Left ventricle myocardium inferior (tissue), 1 donor: ENCODE results near the gene SLC26A1. TPM values are rescaled to one million over a fixed set of nuclear protein-coding genes. Genes with fewer than 3 reads are reported as not detected.

Source experiments
- DNase-seq: peaks from one replicate; pipeline ENCODE4 v3.0.0-alpha.2; 2020
- H3K27ac ChIP-seq: fragments of 200-600 bp; replicated peaks from 2 replicates; pipeline ENCODE4 v1.8.0; 2021
- H3K27me3 ChIP-seq: fragments of 200-600 bp; 2 replicates; pipeline ENCODE4 v1.8.0; 2021; ENCODE audit warnings: low read depth
- H3K36me3 ChIP-seq: fragments of 200-600 bp; 2 replicates; pipeline ENCODE4 v1.8.0; 2021
- H3K4me1 ChIP-seq: fragments of 200-600 bp; 2 replicates; pipeline ENCODE4 v1.8.0; 2021
- H3K4me3 ChIP-seq: fragments of 200-600 bp; 2 replicates; pipeline ENCODE4 v1.8.0; 2021; ENCODE audit warnings: mild to moderate bottlenecking, moderate library complexity
- H3K9me3 ChIP-seq: fragments of 200-600 bp; replicated peaks from 2 replicates; pipeline ENCODE4 v1.8.0; 2021
- CTCF ChIP-seq: fragments of 200-600 bp; IDR thresholded peaks from 2 replicates; pipeline ENCODE4 v1.8.0; 2021; ENCODE audit warnings: antibody characterized with exemption, mild to moderate bottlenecking, borderline replicate concordance
- intact Hi-C: fragments of 100-400 bp; cut with micrococcal nuclease; formaldehyde crosslinking; loops from one replicate; pipeline ENCODE4 v1.11.0; 2022
- total RNA-seq: library from RNA; stranded (reverse); fragmentation: NEBNext Ultra II Directional; extraction: Animal tissue kit (Norgen Biotek cat#: 25700); gene quantifications from one replicate; pipeline ENCODE4 v1.2.1, GENCODE V29; 2021
- donor health status: DM: no; HTN: yes; CAD: no; lungs with severe emphysema.

SLC26A1 gene
- total RNA-seq, 1 donor from 2014 or later, result not detected

GRCh38 chr4:951186-951585, 42.0 kb downstream of the SLC26A1 start:
- Histone ChIP-seq H3K36me3 (peaks cover 35% of the 10 kb centered on the region), H3K27me3 (no peaks in the 10 kb centered on the region), H3K4me1 (peaks cover 7% of the 10 kb centered on the region), H3K9me3 (no peaks in the 10 kb centered on the region), H3K4me3 (no peak overlapping the region), H3K27ac (no peak overlapping the region)
- DNase-seq, result no peak
- TF ChIP-seq CTCF, result no peak
- intact Hi-C loops, result no loop called here

- no peaks in the 10 kb centered on the region for H3K9me3 ChIP-seq
- H3K27ac ChIP-seq, result no peak overlapping the region
- peaks cover 7% of the 10 kb centered on the region for H3K4me1 ChIP-seq
- no peaks in the 10 kb centered on the region for H3K27me3 ChIP-seq
- DNase-seq, result no peak
- no peak overlapping the region for H3K4me3 ChIP-seq
- peaks cover 32% of the 10 kb centered on the region for H3K36me3 ChIP-seq
- no peak for TF ChIP-seq CTCF
- intact Hi-C loops, result no loop called here
These were observed 42.8 kb downstream of the SLC26A1 start for GRCh38 chr4:950136-951020.

GRCh38 chr4:949656-950055, 43.5 kb downstream of the SLC26A1 start:
- peaks cover 7% of the 10 kb centered on the region for H3K4me1 ChIP-seq
- DNase-seq, result no peak
- no peaks in the 10 kb centered on the region for H3K27me3 ChIP-seq
- peaks cover 25% of the 10 kb centered on the region for H3K36me3 ChIP-seq
- intact Hi-C loops, result no loop called here
- H3K4me3 ChIP-seq, result no peak overlapping the region
- TF ChIP-seq CTCF, result no peak
- H3K9me3 ChIP-seq, result no peaks in the 10 kb centered on the region
- H3K27ac ChIP-seq, result no peak overlapping the region

GRCh38 chr4:948936-949300, 44.3 kb downstream of the SLC26A1 start:
- DNase-seq, result no peak
- Histone ChIP-seq H3K4me3 (no peak overlapping the region), H3K4me1 (peaks cover 7% of the 10 kb centered on the region), H3K36me3 (peaks cover 20% of the 10 kb centered on the region), H3K9me3 (no peaks in the 10 kb centered on the region), H3K27ac (no peak overlapping the region), H3K27me3 (no peaks in the 10 kb centered on the region)
- intact Hi-C loops, result no loop called here
- TF ChIP-seq CTCF, result no peak

- peaks cover 7% of the 10 kb centered on the region for H3K4me1 ChIP-seq
- H3K36me3 ChIP-seq, result peaks cover 20% of the 10 kb centered on the region
- no peaks in the 10 kb centered on the region for H3K9me3 ChIP-seq
- intact Hi-C loops, result no loop called here
- no peak for TF ChIP-seq CTCF
- no peak for DNase-seq
- no peaks in the 10 kb centered on the region for H3K27me3 ChIP-seq
- no peak overlapping the region for H3K4me3 ChIP-seq
- H3K27ac ChIP-seq, result no peak overlapping the region
These were observed 44.9 kb downstream of the SLC26A1 start for GRCh38 chr4:948101-948935.
